Heart right ventricle (tissue), 16 donors: ENCODE results near the gene EIF4EBP3. TPM values are rescaled to one million over a fixed set of nuclear protein-coding genes. Genes with fewer than 3 reads are reported as not detected.

Experiments used
- ATAC-seq, 8 donors: fragments of 200-7000 bp; cut with Tn5 transposase; one replicate each; pipeline ENCODE4 v1.9.1; 2020; ENCODE audit warnings: mild to moderate bottlenecking in 8 of 8, moderate library complexity in 8 of 8, moderate number of reproducible peaks in 1 of 8
- DNase-seq, 2 donors: peaks; one replicate each; pipeline ENCODE4 v3.0.0-alpha.2; 2020
- H3K27ac ChIP-seq, 10 donors: fragments of 200-600 bp; sonication (generic) in 2 of 10; one replicate each; pipeline versions ENCODE4 v1.5.0 to v1.8.0; 2020 to 2022; ENCODE audit warnings: mild to moderate bottlenecking in 3 of 10
- H3K27me3 ChIP-seq, 7 donors: fragments of 200-600 bp; one replicate each; pipeline ENCODE4 v1.8.0; 2021 to 2022; ENCODE audit warnings: mild to moderate bottlenecking in 2 of 7
- H3K36me3 ChIP-seq, 9 donors: fragments of 200-600 bp; sonication (generic) in 1 of 9; one replicate each; pipeline versions ENCODE4 v1.5.0 to v1.8.0; 2020 to 2022; ENCODE audit warnings: mild to moderate bottlenecking in 2 of 9
- H3K4me1 ChIP-seq, 9 donors: fragments of 200-600 bp; sonication (generic) in 1 of 9; one replicate each; pipeline versions ENCODE4 v1.5.0 to v1.8.0; 2020 to 2022; ENCODE audit warnings: mild to moderate bottlenecking in 4 of 9
- H3K4me3 ChIP-seq, 10 donors: fragments of 200-600 bp; sonication (generic) in 2 of 10; one replicate each; pipeline versions ENCODE4 v1.5.0 to v1.8.0; 2020 to 2022; ENCODE audit warnings: mild to moderate bottlenecking in 7 of 10, moderate library complexity in 2 of 10
- H3K9me3 ChIP-seq, 11 donors: fragments of 200-600 bp in 10 of 11; sonication (generic) in 2 of 11; one replicate each; pipeline versions ENCODE4 v1.5.0 to v1.8.0; 2013 to 2022; ENCODE audit warnings: mild to moderate bottlenecking in 2 of 11, control low read depth in 1 of 11, moderate library complexity in 1 of 11
- CTCF ChIP-seq, 9 donors: fragments of 200-600 bp; sonication (generic) in 2 of 9; IDR thresholded peaks; one replicate each; pipeline versions ENCODE4 v1.5.0 to v1.8.0; 2021 to 2022; ENCODE audit warnings: antibody characterized with exemption in 9 of 9, mild to moderate bottlenecking in 5 of 9, moderate library complexity in 1 of 9
- WGBS, 2 donors: extraction: QIAGEN DNeasy Blood & Tissue Kit; methylation state at CpG; one replicate each; pipeline ENCODE4 v1.1.7; 2013; ENCODE audit warnings: inconsistent platforms in 1 of 2; 5-methylcytosine and 5-hydroxymethylcytosine counted together
- intact Hi-C, 10 donors: fragments of 100-400 bp; cut with DNase I; formaldehyde crosslinking; loops; one replicate each; pipeline versions ENCODE4 v1.11.1 to v1.14.2; 2022
- long read RNA-seq, 3 donors: library from polyadenylated mRNA; unstranded; transcript quantifications; one replicate each; pipeline ENCODE4 v2.0.0, GENCODE V29; 2020 to 2021
- polyA plus RNA-seq, 2 donors: library from polyadenylated mRNA; stranded (reverse); fragments of 200-250 nt; gene quantifications; one replicate each; pipeline ENCODE4 v1.2.3, GENCODE V29; 2013
- total RNA-seq, 10 donors: library from RNA; stranded (reverse); fragmentation: NEBNext Ultra II Directional in 3 of 10; extraction: Animal tissue kit (Norgen Biotek cat#: 25700) in 3 of 10; gene quantifications; one replicate each; pipeline versions ENCODE4 v1.2.1 to v1.2.4, GENCODE V29; 2021 to 2023
- donor health status: Arrhythmogenic right ventricular cardiomyopathy.
- donor health status: ischemic (EF 13 %, LVEDD 7.1; RV severe dilation, severe dysfunction).
- donor health status: healthy with polysubstance abuse.
- donor health status: DM: no; HTN: yes; CAD: no.
- donor health status: DM: no; HTN: no; CAD: no.
- donor health status: ischemic (EF 25% LVEDD 6.9; RV normal size, moderate dysfunction).
- donor health status: ischemic (EF 25% LVEDD 5.7; RV mildly dilated, moderate dysfunction).
- donor health status: healthy.
- donor health status: DM: yes; HTN: yes; CAD: no.
- donor health status: Ischemic cardiomyopathy.
- donor health status: ischemic (EF 35%, LVEDD 5.7; RV mildly dilated, moderate dysfunction).
- donor health status: nonischemic (EF 11% LVEDD 7.7; RV severe dilation, severe dysfunction).
- donor health status: DM: yes; HTN: yes; CAD: no.
- donor health status: PGD.
- donor health status: ischemic (EF 29% LVEDD 5.4; RV normal size, mild dysfunction).
- donor health status: nonischemic (EF 23%, LVEDD 6.1; RV moderate dilation, normal function).

Gene EIF4EBP3
- total RNA-seq (10 to 100 TPM in 9 of 10 donors, 1 to 10 TPM in 1; 9.2 to 36.5 (median 21.5) TPM), polyA plus RNA-seq (10 to 100 TPM; 14.3 to 46.1 TPM)
- long read RNA-seq, donor 1, partial matches to known transcripts = 0 of 3 reads
- long read RNA-seq, donor 1, other reads (novel, unspliced or antisense) = 0 of 3 reads
- long read RNA-seq, donor 2, transcript EIF4EBP3-201 (3 exons, 691 nt) = major isoform, 10 of 12 reads
- long read RNA-seq, donor 2, partial matches to known transcripts = 0 of 12 reads
- long read RNA-seq, donor 2, other reads (novel, unspliced or antisense) = 2 of 12 reads
- long read RNA-seq, donor 3, partial matches to known transcripts = 0 of 1 reads
- long read RNA-seq, donor 3, other reads (novel, unspliced or antisense) = 0 of 1 reads

GRCh38 chr5:140547508-140548299, at the start of gene EIF4EBP3:
EIF4EBP3 (plus strand) TSS chr5:140547662; CDS start chr5:140547738, 76 bp downstream.
- H3K4me3 ChIP-seq = peak within 1 kb of the TSS in 9 of 10 donors; percentile 35 to 64 (median 57)
- 2 to 3% methylated on average over 52 of the region's 52 CpGs for WGBS, 2 donors
- no peaks in the 10 kb centered on the region for H3K27me3 ChIP-seq
- peaks cover 27 to 53% (median 46%) of the 10 kb centered on the region in 9 donors for H3K4me1 ChIP-seq
- intact Hi-C loops = loop anchor here in 8 of 10 donors (1.0 to 10.0 kb wide), 7 partner anchors 17 to 145 kb away; partner anchors contain the start of genes TMCO6 (in 5 of the 8), IK (in 2 of the 8), NDUFA2 (in 2 of the 8) and ANKHD1 (in 1 of the 8)
- peaks cover 0 to 65% (median 18%) of the 10 kb centered on the region in 9 donors for H3K36me3 ChIP-seq
- peak; percentile 46 to 78 (median 60) for TF ChIP-seq CTCF (IDR thresholded peaks at IDR 0.05)
- peak; percentile 93 to 96 (median 96) for ATAC-seq
- DNase-seq = peak; percentile 98
- H3K27ac ChIP-seq = peak within 1 kb of the TSS; percentile 77 to 97 (median 94)
- H3K9me3 ChIP-seq = no peaks in the 10 kb centered on the region

- Histone ChIP-seq H3K9me3 (no peaks in the 10 kb centered on the region), H3K36me3 (peaks cover 0 to 91% (median 6%) of the 10 kb centered on the region in 9 donors), H3K4me3 (no peak overlapping the region), H3K27me3 (no peaks in the 10 kb centered on the region), H3K4me1 (no peaks in the 10 kb centered on the region), H3K27ac (no peak overlapping the region)
- DNase-seq (no peak), ATAC-seq (no peak)
- intact Hi-C loops = no loop called here
- TF ChIP-seq CTCF (IDR thresholded peaks at IDR 0.05) = no peak
Measured at GRCh38 chr5:140497897-140498296, 49.6 kb upstream of the EIF4EBP3 start.

GRCh38 chr5:140498591-140498990, 48.9 kb upstream of the EIF4EBP3 start:
- intact Hi-C loops = no loop called here
- Histone ChIP-seq H3K27ac (no peak overlapping the region), H3K9me3 (no peaks in the 10 kb centered on the region), H3K36me3 (peaks cover 0 to 84% (median 6%) of the 10 kb centered on the region in 9 donors), H3K4me1 (no peaks in the 10 kb centered on the region), H3K4me3 (no peak overlapping the region), H3K27me3 (no peaks in the 10 kb centered on the region)
- WGBS, 2 donors = 95 to 98% methylated on average over 1 of the region's 1 CpG
- DNase-seq (no peak), ATAC-seq (no peak)
- no peak for TF ChIP-seq CTCF (IDR thresholded peaks at IDR 0.05)

- peaks cover 0 to 83% (median 28%) of the 10 kb centered on the region in 9 donors for H3K36me3 ChIP-seq
- no peak overlapping the region for H3K27ac ChIP-seq
- H3K9me3 ChIP-seq = no peaks in the 10 kb centered on the region
- no peak for TF ChIP-seq CTCF (IDR thresholded peaks at IDR 0.05)
- H3K4me1 ChIP-seq = no peaks in the 10 kb centered on the region
- intact Hi-C loops = no loop called here
- no peaks in the 10 kb centered on the region for H3K27me3 ChIP-seq
- no peak for DNase-seq
- H3K4me3 ChIP-seq = no peak overlapping the region
- ATAC-seq = no peak
- 92 to 99% methylated on average over 2 of the region's 2 CpGs for WGBS, 2 donors
Measured at GRCh38 chr5:140502834-140503233, 44.6 kb upstream of the EIF4EBP3 start.
